ENCODE data around the gene ANKRD31. TPM values are rescaled to one million over a fixed set of nuclear protein-coding genes. Genes with fewer than 3 reads are reported as not detected.

ANKRD31 gene
- total RNA-seq (2022; extraction: Qiagen RNA extraction; ENCODE audit: low read depth), result 0.05 to 0.08 TPM (median 0.06 TPM) in 5 replicates

GRCh38 chr5:75236322-75237316, at the start of gene ANKRD31:
ANKRD31 (minus strand) TSS chr5:75236878; CDS start chr5:75236686, 192 bp downstream.

GRCh38 chr5:75052192-75053053, 184.3 kb downstream of the ANKRD31 start, which contains the start of gene GCNT4:
GCNT4 (minus strand) TSS chr5:75052558; CDS start chr5:75030037, 22,521 bp downstream.

Other genes with a start within 250 kb of the ANKRD31 start
- 0.33 to 0.72 TPM (median 0.34 TPM) in 5 replicates for gene GCNT4, start 184.3 kb downstream of the ANKRD31 start, total RNA-seq (2022; extraction: Qiagen RNA extraction; ENCODE audit: low read depth)
- 22.0 to 28.3 TPM (median 25.4 TPM) in 5 replicates for gene HMGCR, start 100.3 kb upstream of the ANKRD31 start, total RNA-seq (2022; extraction: Qiagen RNA extraction; ENCODE audit: low read depth)